HUDEP-2 (cell line): ENCODE measurements around the gene KIRREL3.
A peak's percentile ranks its signal among the peaks of the same experiment; 100 is the strongest.

Source experiments
- DNase-seq, 76 experiments: peaks; one replicate each; lab custom pipeline; 2025; ENCODE audit not compliant: unreplicated experiment in 76 of 76; lab: John Stamatoyannopoulos, UW

The KIRREL3 gene

GRCh38 chr11:126722006-126722736, 278.4 kb downstream of the KIRREL3 start:
- DNase-seq, result no peak

- no peak for DNase-seq
These were observed 279.9 kb downstream of the KIRREL3 start for GRCh38 chr11:126720539-126721235.

- no peak for DNase-seq
These were observed 280.8 kb downstream of the KIRREL3 start for GRCh38 chr11:126719740-126720139.

- DNase-seq, result no peak
These were observed 282.3 kb downstream of the KIRREL3 start for GRCh38 chr11:126718276-126718675.

GRCh38 chr11:126716456-126717083, 284.0 kb downstream of the KIRREL3 start:
- DNase-seq, result peak in 28 of 76 experiments; percentile 1 to 35 (median 7)

GRCh38 chr11:126713806-126714205, 286.8 kb downstream of the KIRREL3 start:
- DNase-seq, result no peak

GRCh38 chr11:126711977-126712625, 288.5 kb downstream of the KIRREL3 start:
- DNase-seq, result peak in 1 of 76 experiments; percentile 5

- no peak for DNase-seq
These were observed 289.7 kb downstream of the KIRREL3 start for GRCh38 chr11:126710804-126711399.

GRCh38 chr11:126707498-126707897, 293.1 kb downstream of the KIRREL3 start:
- DNase-seq, result no peak

- DNase-seq, result no peak
These were observed 296.5 kb downstream of the KIRREL3 start for GRCh38 chr11:126704096-126704495.

GRCh38 chr11:126703662-126704061, 296.9 kb downstream of the KIRREL3 start:
- DNase-seq, result no peak

- no peak for DNase-seq
These were observed 297.6 kb downstream of the KIRREL3 start for GRCh38 chr11:126702987-126703386.

GRCh38 chr11:126702165-126702720, 298.3 kb downstream of the KIRREL3 start:
- no peak for DNase-seq

- no peak for DNase-seq
These were observed 299.1 kb downstream of the KIRREL3 start for GRCh38 chr11:126701520-126701897.

GRCh38 chr11:126700768-126701519, 299.6 kb downstream of the KIRREL3 start:
- DNase-seq, result no peak

GRCh38 chr11:126698576-126698975, 302.0 kb downstream of the KIRREL3 start:
- no peak for DNase-seq

- DNase-seq, result no peak
These were observed 302.6 kb downstream of the KIRREL3 start for GRCh38 chr11:126697936-126698335.

- DNase-seq, result no peak
These were observed 303.6 kb downstream of the KIRREL3 start for GRCh38 chr11:126696982-126697381.

- DNase-seq, result no peak
These were observed 305.3 kb downstream of the KIRREL3 start for GRCh38 chr11:126695293-126695692.
